Fibroblast of lung (primary cell): ENCODE results near the gene ARHGAP28.

ENCODE experiments used
- CTCF ChIP-seq, 2 donors: IDR thresholded peaks in 1 of 2; conservative IDR thresholded peaks in 1 of 2; 1 replicate in 1 of 2; 2 replicates in 1 of 2; pipeline ENCODE4 v1.5.1; 2011 to 2012; ENCODE audit warnings: low read length in 2 of 2, control low read depth in 1 of 2, inconsistent platforms in 1 of 2, low read depth in 1 of 2, mild to moderate bottlenecking in 1 of 2
- EZH2 ChIP-seq: IDR thresholded peaks from 2 replicates; pipeline ENCODE4 v1.5.1; 2012; ENCODE audit warnings: low read length, control low read depth, mild to moderate bottlenecking; ENCODE audit errors: missing control alignments

- no peak for TF ChIP-seq CTCF (conservative IDR thresholded peaks at IDR 0.05 in 1 of 2, IDR thresholded peaks at IDR 0.05 in 1 of 2; ENCODE audit: low read depth in 1 of 2, low read length in 2 of 2)
- no peak for TF ChIP-seq EZH2
Measured at GRCh38 chr18:6755107-6755506, 25.6 kb downstream of the ARHGAP28 start.
